ENCODE measurements around the gene DEPDC5.

GRCh38 chr22:31937341-31937740 lies 183.5 kb downstream of the DEPDC5 start:
- no peak for TF ChIP-seq POLR2A (conservative IDR thresholded peaks at IDR 0.05)
- TF ChIP-seq GABPA (tag; conservative IDR thresholded peaks at IDR 0.05; ENCODE audit: low read depth) = no peak
- no peak for TF ChIP-seq ATF1 (CRISPR knock-in tag; IDR thresholded peaks at IDR 0.05)
- no peak for TF ChIP-seq ATF1 (tag; IDR thresholded peaks at IDR 0.05)
- no peak for TF ChIP-seq REST (IDR thresholded peaks at IDR 0.05; ENCODE audit: borderline replicate concordance)
- TF ChIP-seq REST (CRISPR knock-in tag; IDR thresholded peaks at IDR 0.05; ENCODE audit: low read depth) = no peak

Data from K562 (cell line).